Stimulated activated CD4-positive, alpha-beta T cell treated with anti-CD3 and anti-CD28 coated beads, Interleukin-15, amount 100 ng/mL, for 48 hours (primary cell): ENCODE measurements around the gene SLC18B1.
"Not testable (repeated sequence)": the region's sequence is repeated elsewhere in the genome, so short reads cannot be mapped to it uniquely, and the experiment has no call there.

ENCODE experiments used
- DNase-seq, 2 donors: peaks; one replicate each; pipeline ENCODE4 v3.0.0-alpha.2; 2020; ENCODE audit warnings: low read depth in 2 of 2

The SLC18B1 gene

DNA sequence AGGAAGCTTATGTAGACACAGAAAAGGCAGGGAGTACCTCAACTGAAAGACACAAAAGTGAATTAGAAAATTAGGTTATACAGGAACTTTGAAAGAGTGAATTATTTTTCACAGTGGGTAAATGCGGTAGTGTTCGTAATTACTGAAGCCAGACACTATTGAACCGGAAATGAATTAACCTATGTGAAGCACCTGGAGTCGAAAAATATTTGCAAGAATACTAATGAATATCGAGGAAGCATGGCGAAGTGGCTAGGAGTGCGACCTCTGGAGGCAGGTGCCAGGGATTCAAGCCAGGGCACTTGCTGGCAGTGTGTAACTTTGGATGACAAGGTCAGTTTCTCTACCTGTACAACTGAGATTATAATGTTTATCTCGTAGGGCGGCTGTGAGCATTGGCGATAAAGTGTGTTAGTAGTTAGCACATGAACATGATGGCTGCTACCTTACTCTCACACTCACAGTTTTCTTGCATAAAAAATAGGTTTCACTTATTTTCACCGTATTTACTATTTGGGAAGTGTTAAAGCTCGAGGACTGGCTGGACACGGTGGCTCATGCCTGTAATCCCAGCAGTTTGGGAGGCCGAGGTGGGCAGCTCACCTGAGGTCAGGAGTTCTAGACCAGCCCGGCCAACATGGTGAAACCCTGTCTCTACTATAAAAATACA is 567 bp upstream of the SLC18B1 start:
- peak in 1 of 2 donors; percentile 62 for DNase-seq

- DNase-seq: no peak
Measured at GRCh38 chr6:132795461-132795860, 3.0 kb downstream of the SLC18B1 start.

DNA sequence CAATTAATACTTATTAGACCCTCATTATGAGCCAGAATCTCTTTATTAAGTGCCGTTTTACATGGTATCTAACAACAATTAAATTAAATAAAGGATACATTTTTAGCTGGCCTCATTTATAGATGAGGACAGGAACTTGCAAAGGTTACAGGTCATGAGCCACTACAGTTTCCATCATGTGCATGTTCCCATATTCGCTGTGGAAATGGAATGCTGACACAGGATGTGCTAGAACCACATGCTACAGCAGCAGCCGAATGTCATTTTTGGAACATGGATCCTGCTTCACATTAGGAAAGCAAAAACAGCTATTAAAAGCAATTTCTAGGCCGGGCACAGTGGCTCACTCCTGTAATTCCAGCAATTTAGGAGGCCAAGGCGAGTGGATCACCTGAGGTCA is 5.9 kb downstream of the SLC18B1 start:
- DNase-seq: no peak

GRCh38 chr6:132790450-132790849 is 8.0 kb downstream of the SLC18B1 start:
- DNase-seq: no peak

GRCh38 chr6:132789396-132789776 is 9.1 kb downstream of the SLC18B1 start:
- DNase-seq: no peak

DNA sequence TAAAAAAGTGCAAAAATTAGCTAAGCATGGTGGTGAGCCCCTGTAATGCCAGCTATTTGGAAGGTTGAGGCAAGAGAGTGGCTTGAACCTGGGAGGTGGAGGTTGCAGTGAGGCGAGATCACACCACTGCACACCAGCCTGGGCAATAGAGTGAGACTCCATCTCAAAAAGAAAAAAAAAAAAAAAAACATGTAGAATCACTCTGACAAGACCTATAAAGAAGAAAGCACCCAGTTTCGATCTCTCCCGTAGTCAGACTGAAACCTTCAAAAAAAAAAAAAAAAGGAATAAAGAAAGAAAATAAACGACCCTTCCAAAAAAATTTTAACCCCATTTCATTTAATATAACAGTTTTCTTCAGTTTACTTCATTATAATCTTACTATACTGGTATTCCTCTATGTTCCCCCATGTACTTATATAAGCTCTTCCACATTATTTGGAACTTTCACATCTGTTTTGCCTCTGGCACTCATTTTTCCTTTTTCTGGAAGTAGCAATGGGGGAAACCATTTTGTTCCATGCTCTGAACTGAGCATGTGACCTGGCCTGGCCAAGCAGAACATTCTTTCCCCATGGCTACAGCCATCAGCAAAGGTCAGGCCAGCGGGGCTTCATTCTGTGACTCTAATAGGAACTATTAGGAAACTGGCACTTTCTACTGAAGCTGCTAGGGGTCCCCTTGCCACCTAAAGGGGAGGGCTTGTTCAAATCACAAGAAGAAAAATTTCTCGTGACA is 9.6 kb downstream of the SLC18B1 start:
- no peak for DNase-seq

DNA sequence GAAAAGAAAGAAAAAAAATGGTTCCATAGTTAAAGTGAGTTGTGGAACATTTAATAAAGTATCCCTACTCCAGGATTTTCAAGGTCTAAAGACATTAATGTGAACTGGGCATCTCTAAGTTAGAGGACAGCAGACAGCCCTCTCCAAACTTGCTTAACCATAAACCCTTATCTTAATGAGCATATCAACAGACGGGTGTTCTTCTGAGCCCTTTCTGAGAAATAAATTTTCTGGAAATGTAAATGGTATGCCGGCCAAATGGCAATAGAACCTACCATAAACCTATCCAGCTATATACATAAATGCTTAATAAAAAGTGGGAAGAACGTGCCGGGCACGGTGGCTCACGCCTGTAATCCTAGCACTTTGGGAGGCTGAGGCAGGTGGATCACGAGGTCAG is 12.5 kb downstream of the SLC18B1 start:
- DNase-seq: no peak

DNA sequence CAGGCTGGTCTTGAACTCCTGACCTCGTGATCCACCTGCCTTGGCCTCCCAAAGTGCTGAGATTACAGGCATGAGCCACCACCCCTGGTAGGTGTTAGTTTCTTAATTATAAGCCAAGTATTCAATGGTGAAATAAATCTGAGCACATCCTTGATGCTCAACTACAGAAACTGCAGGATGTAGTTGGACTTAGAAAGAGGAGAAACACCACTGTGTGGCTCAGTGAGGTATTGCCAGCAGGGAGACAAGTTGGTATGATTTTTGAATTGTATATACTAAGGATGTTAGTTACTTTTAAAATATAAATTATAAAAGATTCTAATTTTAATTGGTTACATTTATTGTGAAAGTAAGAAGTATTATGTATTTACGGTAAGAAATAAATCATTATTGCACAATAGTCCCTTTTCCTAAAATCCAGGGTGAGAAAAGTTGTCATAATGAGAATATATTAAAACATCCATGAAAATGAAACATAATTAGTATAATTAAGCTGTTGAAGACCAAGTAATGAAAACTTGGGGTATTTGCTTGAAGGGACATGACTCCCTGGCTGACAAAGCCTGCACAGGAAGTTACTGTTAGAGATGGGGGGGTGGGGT is 17.6 kb downstream of the SLC18B1 start:
- no peak for DNase-seq

DNA sequence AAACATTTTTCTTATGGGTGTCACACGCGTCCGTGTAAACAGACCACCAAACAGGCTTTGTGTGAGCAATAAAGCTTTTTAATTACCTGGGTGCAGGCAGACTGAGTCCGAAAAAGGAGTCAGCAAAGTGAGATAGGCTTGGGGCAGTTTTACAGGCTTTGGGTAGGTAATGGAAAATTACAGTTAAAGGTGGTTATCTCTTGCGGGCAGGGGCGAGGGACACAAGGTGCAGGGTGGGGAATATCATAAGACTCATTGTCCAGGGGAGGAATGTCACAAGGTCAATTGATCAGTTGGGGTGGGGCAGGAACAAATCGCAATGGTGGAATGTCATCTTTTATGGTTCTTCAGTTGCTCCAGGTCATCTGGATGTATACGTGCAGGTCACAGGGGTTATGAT is 20.6 kb downstream of the SLC18B1 start:
- DNase-seq: not testable (repeated sequence)

DNA sequence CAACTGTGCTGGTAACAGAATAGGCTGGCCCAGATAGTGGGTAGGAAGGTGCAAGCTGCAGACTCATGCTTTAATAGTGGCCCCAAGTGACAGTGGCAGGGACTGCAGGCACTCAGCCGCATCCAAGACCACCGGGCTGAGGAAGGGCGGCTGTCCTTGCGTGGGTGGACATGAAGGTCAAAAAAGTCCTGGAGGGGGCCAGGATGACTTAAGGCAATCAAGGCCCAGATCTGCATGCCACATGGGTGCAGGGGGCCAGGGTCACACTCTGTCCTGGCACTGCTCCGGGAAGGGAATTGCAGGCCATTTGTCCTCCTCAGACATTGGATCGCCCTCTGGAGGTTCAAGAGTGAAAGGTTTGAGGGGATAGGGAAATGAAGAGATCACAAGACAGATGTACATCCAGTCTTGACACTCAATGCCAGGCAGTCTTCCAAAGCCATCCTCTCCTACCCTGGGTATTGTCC is 30.4 kb downstream of the SLC18B1 start:
- DNase-seq: no peak

DNA sequence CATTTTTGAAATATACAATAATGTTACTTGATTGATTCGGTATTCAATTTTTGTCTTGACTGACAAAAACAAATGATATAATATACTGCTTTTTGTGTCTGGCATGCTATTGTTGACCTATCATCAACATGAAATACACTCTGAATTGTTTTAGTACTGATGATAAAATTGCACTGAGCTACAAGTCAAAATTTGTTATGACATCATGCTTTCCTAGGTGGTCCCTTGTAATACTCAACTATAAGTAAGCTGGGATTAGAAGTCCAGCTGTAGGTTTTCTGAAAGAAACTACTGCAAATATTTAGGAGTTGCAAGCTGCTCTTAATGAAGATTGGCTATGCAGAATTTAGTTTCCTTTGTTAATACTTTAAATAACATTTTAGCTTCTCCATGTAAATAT is 32.9 kb downstream of the SLC18B1 start:
- no peak for DNase-seq

- no peak for DNase-seq
Measured at GRCh38 chr6:132764370-132764769, 34.1 kb downstream of the SLC18B1 start.

GRCh38 chr6:132763269-132763668 is 35.2 kb downstream of the SLC18B1 start:
- DNase-seq: peak; percentile 14 to 24

DNA sequence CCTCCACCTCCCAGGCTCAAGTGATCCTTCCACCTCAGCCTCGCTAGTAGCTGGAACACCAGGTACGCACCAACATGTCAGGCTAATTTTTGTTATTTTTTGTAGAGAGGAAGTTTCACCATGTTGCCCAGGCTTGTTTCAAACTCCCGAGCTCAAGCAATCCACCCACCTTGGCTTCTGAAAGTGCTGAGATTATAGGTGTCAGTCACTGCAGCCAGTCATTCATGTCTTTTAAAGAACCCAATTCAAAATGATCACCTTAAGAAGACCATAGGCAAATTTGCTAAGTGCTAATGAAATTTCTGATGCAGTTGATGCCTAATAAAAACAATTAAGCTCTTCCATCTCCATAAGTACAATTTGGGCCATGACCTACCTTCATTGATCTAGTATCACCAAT is 38.2 kb downstream of the SLC18B1 start:
- DNase-seq: no peak

DNA sequence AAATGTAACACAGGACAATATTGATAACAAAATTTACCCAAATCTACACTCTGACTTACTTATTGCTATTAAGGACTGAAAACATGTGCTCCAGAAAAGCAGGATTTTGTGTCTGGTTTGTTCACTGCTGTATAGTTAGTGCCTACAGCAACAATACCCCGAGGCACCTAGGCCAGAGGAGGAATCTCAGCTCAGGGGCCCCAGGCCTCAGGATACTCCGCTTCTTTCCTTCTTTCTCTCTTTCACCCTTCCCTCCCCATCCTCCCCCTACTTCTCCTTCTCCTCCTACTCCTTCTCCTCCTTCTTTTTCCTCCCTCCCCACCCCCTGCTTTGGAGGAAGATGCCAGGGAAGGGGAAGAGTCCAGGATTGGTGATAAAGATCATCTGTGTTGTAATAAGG is 39.7 kb downstream of the SLC18B1 start:
- DNase-seq: no peak

DNA sequence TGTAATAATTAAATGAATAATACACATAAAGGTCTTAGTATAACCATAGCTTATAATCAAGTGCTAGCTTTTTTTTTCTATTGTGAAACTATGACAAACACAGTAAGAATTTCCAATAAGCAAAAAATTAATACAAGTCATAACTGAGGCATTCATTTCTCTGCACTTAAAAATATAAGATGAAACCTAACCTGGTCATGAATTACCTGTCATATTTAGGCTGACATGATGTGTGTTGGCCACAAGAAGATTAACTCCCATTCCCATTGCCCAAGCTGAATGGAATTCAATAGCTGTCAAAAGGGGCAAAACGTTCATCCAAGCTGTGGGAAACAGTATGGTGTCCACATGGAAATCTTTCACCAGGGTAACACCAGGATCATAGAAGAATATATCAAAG is 46.2 kb downstream of the SLC18B1 start:
- DNase-seq: no peak

GRCh38 chr6:132751828-132752227 is 46.6 kb downstream of the SLC18B1 start:
- DNase-seq: no peak

- DNase-seq: no peak
Measured at GRCh38 chr6:132751306-132751705, 47.1 kb downstream of the SLC18B1 start.

DNA sequence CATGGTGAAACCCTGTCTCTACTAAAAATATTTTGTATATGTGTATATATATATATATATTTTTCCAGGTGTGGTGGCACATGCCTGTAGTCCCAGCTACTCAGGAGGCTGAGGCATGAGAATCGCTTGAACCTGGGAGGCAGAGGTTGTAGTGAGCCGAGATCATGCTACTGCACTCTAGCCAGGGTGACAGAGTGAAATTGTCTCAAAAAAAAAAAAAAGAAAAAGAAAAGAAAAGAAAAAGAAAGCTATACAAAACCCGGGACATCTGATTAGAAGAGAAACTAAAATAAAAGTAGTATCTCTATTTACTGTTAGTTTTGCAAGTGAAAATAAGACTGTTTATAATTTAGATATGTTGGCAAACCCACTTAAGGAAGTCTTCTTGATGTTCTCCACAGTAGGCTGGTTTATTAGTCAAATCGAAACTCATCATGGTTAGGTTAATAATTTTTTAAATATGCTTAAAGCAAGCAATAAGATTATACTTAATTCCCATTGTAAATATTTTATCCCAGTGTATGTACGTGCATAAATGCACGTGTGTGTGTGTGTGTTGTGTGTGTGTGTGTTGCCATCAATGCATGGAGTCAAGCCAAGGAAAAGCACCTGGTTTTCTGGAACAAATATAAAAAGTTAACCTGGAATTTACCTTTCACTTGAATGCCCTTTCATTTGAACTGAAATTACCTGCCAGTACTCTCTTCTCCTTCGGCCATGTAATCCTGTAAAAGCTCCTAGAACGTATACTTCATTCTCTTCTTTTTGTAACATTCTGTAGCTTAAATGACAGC is 47.8 kb downstream of the SLC18B1 start:
- no peak for DNase-seq

DNA sequence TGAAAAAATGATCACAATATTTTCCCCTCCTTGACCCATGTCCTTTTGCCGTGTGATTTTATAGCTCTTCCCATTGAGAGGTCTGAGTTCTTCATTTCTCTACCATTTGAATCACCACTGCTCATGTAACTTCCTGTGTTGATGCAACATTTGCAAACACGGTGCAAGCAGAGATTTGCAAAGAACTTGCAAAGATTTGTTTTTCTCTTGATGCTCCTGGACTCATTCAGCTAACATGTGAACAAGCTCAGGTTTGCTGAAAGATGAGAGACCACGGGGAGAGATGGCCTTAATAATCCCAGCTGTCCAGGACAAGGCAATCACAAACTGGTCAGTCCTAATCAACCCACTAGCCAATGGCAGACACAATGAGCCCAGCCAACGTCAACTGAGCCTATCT is 49.3 kb downstream of the SLC18B1 start:
- no peak for DNase-seq

DNA sequence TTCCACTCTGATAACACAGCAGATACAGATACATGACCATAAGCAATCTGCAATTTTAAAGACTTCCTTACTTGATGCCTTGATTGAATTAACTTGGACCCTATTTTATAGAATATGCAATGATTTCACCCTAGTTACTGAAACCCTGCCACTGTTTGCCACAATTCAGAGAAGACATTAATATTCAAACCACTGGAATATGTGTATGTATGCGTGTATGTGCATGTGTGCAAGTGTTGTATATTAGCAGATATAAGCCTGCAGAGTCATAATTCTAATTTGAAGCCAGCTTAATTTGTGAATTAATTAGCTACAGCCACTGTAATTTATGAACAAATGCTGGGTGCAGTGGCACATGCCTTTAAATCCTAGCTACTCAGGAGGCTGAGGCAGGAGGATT is 50.0 kb downstream of the SLC18B1 start:
- no peak for DNase-seq

- DNase-seq: no peak
Measured at GRCh38 chr6:132746048-132746447, 52.4 kb downstream of the SLC18B1 start.
